ENCODE data around the gene MCCC1. TPM values are rescaled to one million over a fixed set of nuclear protein-coding genes. Genes with fewer than 3 reads are reported as not detected.
A peak's percentile ranks its signal among the peaks of the same experiment; 100 is the strongest.

The MCCC1 gene
- 17.8 and 19.0 TPM in 2 replicates for polyA plus RNA-seq (2011; rRNA removed)
- 18.8 and 24.0 TPM in 2 replicates for polyA minus RNA-seq (2011; rRNA and poly(A)+ RNA removed)

- Histone ChIP-seq H3K27me3 (ENCODE audit: control insufficient read depth, insufficient read depth, low read length) (no peaks in the 10 kb centered on the region), H3K27ac (ENCODE audit: low read depth, low read length) (peak within 1 kb of the TSS; percentile 61), H3K4me3 (ENCODE audit: low read depth, low read length) (peak within 1 kb of the TSS; percentile 91), H3K9me3 (ENCODE audit: control insufficient read depth, insufficient read depth, low read length) (no peaks in the 10 kb centered on the region; the same call in 1 of the 2 replicates)
- ChIA-PET CTCF (interaction anchor here (0.8 to 4.2 kb wide), 5 partner anchors 9 to 385 kb away, joined by 3 to 19 read pairs (median 4); no protein-coding TSS in a partner anchor), POLR2A (interaction anchor here (0.6 kb wide), 1 partner anchor 1676 kb away, joined by 5 read pairs; no protein-coding TSS in a partner anchor)
- DNase-seq (ENCODE audit: low read depth, low spot score): peak; percentile 96
- peak; percentile 10; the same call in 1 of the 2 replicates for TF ChIP-seq CTCF (IDR thresholded peaks at IDR 0.05; ENCODE audit: low read depth, low read length)
Observed at GRCh38 chr3:183099026-183099837, at the start of gene MCCC1. Gene MCCC1, minus strand, starts transcription at chr3:183099496. Its CDS starts 56 bp downstream, at chr3:183099440.

GRCh38 chr3:183148056-183148455 lies 48.8 kb upstream of the MCCC1 start:
- CTCF ChIA-PET: interaction anchor here (0.6 kb wide), 1 partner anchor 31 kb away, joined by 6 read pairs; no protein-coding TSS in a partner anchor
- POLR2A ChIA-PET: no interaction called here

GRCh38 chr3:183144363-183144762 lies 45.1 kb upstream of the MCCC1 start:
- TF ChIP-seq CTCF (IDR thresholded peaks at IDR 0.05; ENCODE audit: low read depth, low read length): no peak
- H3K27ac ChIP-seq (ENCODE audit: low read depth, low read length): no peak overlapping the region
- DNase-seq (ENCODE audit: low read depth, low spot score): no peak
- POLR2A ChIA-PET: no interaction called here
- no peaks in the 10 kb centered on the region for H3K9me3 ChIP-seq (ENCODE audit: control insufficient read depth, insufficient read depth, low read length)
- CTCF ChIA-PET: interaction anchor here (1.3 kb wide), 1 partner anchor 40 kb away, joined by 3 read pairs; no protein-coding TSS in a partner anchor
- peaks cover 7% of the 10 kb centered on the region for H3K27me3 ChIP-seq (ENCODE audit: control insufficient read depth, insufficient read depth, low read length)
- no peak overlapping the region for H3K4me3 ChIP-seq (ENCODE audit: low read depth, low read length)

More at GRCh38 chr3:183148056-183148455, 48.8 kb upstream of the MCCC1 start:
- H3K27ac ChIP-seq (ENCODE audit: low read depth, low read length): no peak overlapping the region
- no peaks in the 10 kb centered on the region for H3K9me3 ChIP-seq (ENCODE audit: control insufficient read depth, insufficient read depth, low read length)
- peaks cover 17% of the 10 kb centered on the region for H3K27me3 ChIP-seq (ENCODE audit: control insufficient read depth, insufficient read depth, low read length)
- no peak for TF ChIP-seq CTCF (IDR thresholded peaks at IDR 0.05; ENCODE audit: low read depth, low read length)
- H3K4me3 ChIP-seq (ENCODE audit: low read depth, low read length): no peak overlapping the region
- peak; percentile 32 for DNase-seq (ENCODE audit: low read depth, low spot score)

GRCh38 chr3:183142199-183142598 lies 42.9 kb upstream of the MCCC1 start:
- no peak overlapping the region for H3K27ac ChIP-seq (ENCODE audit: low read depth, low read length)
- no peak for TF ChIP-seq CTCF (IDR thresholded peaks at IDR 0.05; ENCODE audit: low read depth, low read length)
- no peak overlapping the region for H3K4me3 ChIP-seq (ENCODE audit: low read depth, low read length)
- no peak for DNase-seq (ENCODE audit: low read depth, low spot score)
- ChIA-PET POLR2A (no interaction called here), CTCF (interaction anchor here (1.2 kb wide), 1 partner anchor 43 kb away, joined by 4 read pairs; no protein-coding TSS in a partner anchor)
- H3K27me3 ChIP-seq (ENCODE audit: control insufficient read depth, insufficient read depth, low read length): peaks cover 7% of the 10 kb centered on the region
- H3K9me3 ChIP-seq (ENCODE audit: control insufficient read depth, insufficient read depth, low read length): no peaks in the 10 kb centered on the region

GRCh38 chr3:183134844-183135243 lies 35.5 kb upstream of the MCCC1 start:
- no peak for DNase-seq (ENCODE audit: low read depth, low spot score)
- ChIA-PET POLR2A (no interaction called here), CTCF (no interaction called here)
- H3K27ac ChIP-seq (ENCODE audit: low read depth, low read length): no peak overlapping the region
- H3K27me3 ChIP-seq (ENCODE audit: control insufficient read depth, insufficient read depth, low read length): peaks cover 8% of the 10 kb centered on the region
- TF ChIP-seq CTCF (IDR thresholded peaks at IDR 0.05; ENCODE audit: low read depth, low read length): no peak
- H3K9me3 ChIP-seq (ENCODE audit: control insufficient read depth, insufficient read depth, low read length): no peaks in the 10 kb centered on the region; the same call in 1 of the 2 replicates
- H3K4me3 ChIP-seq (ENCODE audit: low read depth, low read length): no peak overlapping the region
